Kidney (tissue), 14 donors: ENCODE data around the gene SOX6. TPM values are rescaled to one million over a fixed set of nuclear protein-coding genes. Genes with fewer than 3 reads are reported as not detected.

Experiments used
- DNase-seq, 5 donors: peaks; one replicate each; pipeline ENCODE4 v3.0.0-alpha.2; 2013 to 2020
- FAIRE-seq: peaks from 2 replicates; lab custom pipeline; 2012; peaks lifted over from hg19 to GRCh38; lab: Jason Lieb, UNC
- H3K27ac ChIP-seq, 2 donors: one replicate each; pipeline ENCODE4 v1.7.0; 2013; ENCODE audit warnings: low read depth in 2 of 2, low read length in 2 of 2, inconsistent platforms in 1 of 2
- H3K27me3 ChIP-seq: one replicate; pipeline ENCODE4 v1.7.1; 2013; ENCODE audit warnings: low read length, inconsistent platforms; ENCODE audit not compliant: control insufficient read depth, insufficient read depth
- H3K36me3 ChIP-seq, 3 donors: one replicate each; pipeline versions ENCODE4 v1.7.0 to v1.7.1; 2013; ENCODE audit warnings: low read length in 3 of 3, control low read depth in 1 of 3, inconsistent platforms in 1 of 3; ENCODE audit not compliant: insufficient read depth in 3 of 3, control insufficient read depth in 2 of 3
- H3K4me1 ChIP-seq, 3 donors: one replicate each; pipeline versions ENCODE4 v1.7.0 to v1.7.1; 2013; ENCODE audit warnings: low read length in 3 of 3, inconsistent platforms in 1 of 3, low read depth in 1 of 3; ENCODE audit not compliant: control insufficient read depth in 2 of 3, insufficient read depth in 2 of 3
- H3K4me3 ChIP-seq, 3 donors: one replicate each; pipeline versions ENCODE4 v1.7.0 to v1.8.1; 2013; ENCODE audit warnings: low read length in 3 of 3, control low read depth in 1 of 3, inconsistent platforms in 1 of 3
- H3K9ac ChIP-seq, 3 donors: one replicate each; pipeline versions ENCODE4 v1.7.0 to v1.7.1; 2013; ENCODE audit warnings: low read length in 3 of 3, control low read depth in 1 of 3, inconsistent platforms in 1 of 3
- H3K9me3 ChIP-seq, 3 donors: one replicate each; pipeline versions ENCODE4 v1.7.0 to v1.7.1; 2013; ENCODE audit warnings: low read length in 3 of 3, control low read depth in 1 of 3, inconsistent platforms in 1 of 3; ENCODE audit not compliant: control insufficient read depth in 2 of 3, insufficient read depth in 1 of 3
- intact Hi-C: fragments of 100-400 bp; cut with DNase I; formaldehyde crosslinking; loops from one replicate; pipeline ENCODE4 v1.11.1; 2022
- polyA plus RNA-seq: library from polyadenylated mRNA; stranded (reverse); fragments of 350-450 nt; fragmentation: Illumina TruSeq; extraction: RNeasy Lipid Tissue Mini Kit (QIAGEN cat#74804); gene quantifications from one replicate; pipeline ENCODE4 v1.2.3, GENCODE V29; 2014; ENCODE audit warnings: low read depth, low replicate concordance; ENCODE audit not compliant: insufficient read depth
- total RNA-seq: library from RNA; stranded (reverse); fragmentation: NEBNext Ultra II Directional; extraction: Animal tissue kit (Norgen Biotek cat#: 25700); gene quantifications from one replicate; pipeline ENCODE4 v1.2.1, GENCODE V29; 2021
- TF ChIP-seq, protein P1 (sequence below): IDR thresholded peaks from 3 replicates; pipeline ENCODE4 v1.5.1; 2012; ENCODE audit warnings: mild to moderate bottlenecking, moderate library complexity, borderline replicate concordance; ENCODE audit not compliant: insufficient read depth; ENCODE audit errors: extremely low read depth
- donor health status: control.
- donor health status: control.
- donor health status: control.
- donor health status: control.
- donor health status: control.
- donor health status: DM: yes; HTN: yes; CAD: no.
- donor health status: Normal renal cell carcinoma (clear cell type).

SOX6 gene
- total and polyA plus RNA-seq, 2 donors from 2014 or later: 5.0 to 47.3 TPM

DNA sequence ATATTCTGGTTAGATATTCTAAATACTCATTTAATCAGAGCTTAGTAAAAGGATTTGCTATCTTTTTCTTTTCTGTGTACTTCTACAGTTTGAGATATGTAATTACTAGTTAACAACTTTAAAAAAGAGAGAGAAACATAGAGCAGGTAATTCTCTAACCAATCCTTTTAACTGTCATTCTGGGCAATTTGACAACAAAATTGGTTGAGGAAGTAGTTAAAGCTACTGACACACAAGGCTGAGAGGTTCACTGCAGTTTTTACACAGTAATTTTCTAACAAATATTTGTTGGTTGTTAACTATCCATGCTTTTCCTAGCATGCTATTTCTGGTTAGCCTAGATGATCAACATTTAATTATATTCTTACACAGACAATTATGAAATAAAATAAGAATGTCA, 3.6 kb downstream of the SOX6 start:
- FAIRE-seq (no peak), DNase-seq (no peak)
- H3K4me3 ChIP-seq: no peak overlapping the region
- H3K36me3 ChIP-seq: no peaks in the 10 kb centered on the region
- H3K27ac ChIP-seq: no peak overlapping the region
- H3K9me3 ChIP-seq: no peaks in the 10 kb centered on the region
- no peaks in the 10 kb centered on the region for H3K27me3 ChIP-seq
- TF ChIP-seq, protein P1, sequence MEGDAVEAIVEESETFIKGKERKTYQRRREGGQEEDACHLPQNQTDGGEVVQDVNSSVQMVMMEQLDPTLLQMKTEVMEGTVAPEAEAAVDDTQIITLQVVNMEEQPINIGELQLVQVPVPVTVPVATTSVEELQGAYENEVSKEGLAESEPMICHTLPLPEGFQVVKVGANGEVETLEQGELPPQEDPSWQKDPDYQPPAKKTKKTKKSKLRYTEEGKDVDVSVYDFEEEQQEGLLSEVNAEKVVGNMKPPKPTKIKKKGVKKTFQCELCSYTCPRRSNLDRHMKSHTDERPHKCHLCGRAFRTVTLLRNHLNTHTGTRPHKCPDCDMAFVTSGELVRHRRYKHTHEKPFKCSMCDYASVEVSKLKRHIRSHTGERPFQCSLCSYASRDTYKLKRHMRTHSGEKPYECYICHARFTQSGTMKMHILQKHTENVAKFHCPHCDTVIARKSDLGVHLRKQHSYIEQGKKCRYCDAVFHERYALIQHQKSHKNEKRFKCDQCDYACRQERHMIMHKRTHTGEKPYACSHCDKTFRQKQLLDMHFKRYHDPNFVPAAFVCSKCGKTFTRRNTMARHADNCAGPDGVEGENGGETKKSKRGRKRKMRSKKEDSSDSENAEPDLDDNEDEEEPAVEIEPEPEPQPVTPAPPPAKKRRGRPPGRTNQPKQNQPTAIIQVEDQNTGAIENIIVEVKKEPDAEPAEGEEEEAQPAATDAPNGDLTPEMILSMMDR: no peak
- intact Hi-C loops: no loop called here
- no peak overlapping the region for H3K9ac ChIP-seq
- no peaks in the 10 kb centered on the region for H3K4me1 ChIP-seq

DNA sequence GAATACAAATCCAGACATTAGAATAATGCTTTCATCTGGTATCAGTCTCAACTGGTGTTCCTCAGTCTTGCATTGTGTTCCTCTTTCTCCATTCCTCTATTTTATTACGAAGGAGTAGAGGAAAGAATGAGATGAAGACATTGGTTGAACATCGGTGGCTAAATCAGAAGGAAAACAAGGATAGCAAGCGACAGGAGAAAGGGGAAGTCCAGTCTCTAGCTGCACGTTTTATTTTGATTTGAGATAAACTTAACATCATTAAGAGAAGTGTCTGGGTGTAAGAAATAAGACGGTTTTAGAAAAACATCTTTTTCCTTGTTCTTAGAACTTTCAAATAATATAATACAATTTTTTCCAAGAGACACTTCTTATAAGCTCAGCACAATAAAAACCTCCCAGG, 6.2 kb downstream of the SOX6 start:
- DNase-seq (no peak), FAIRE-seq (no peak)
- Histone ChIP-seq H3K4me1 (peaks cover 0 to 8% (median 0%) of the 10 kb centered on the region in 3 donors), H3K27ac (no peak overlapping the region), H3K9ac (no peak overlapping the region), H3K9me3 (no peaks in the 10 kb centered on the region), H3K36me3 (no peaks in the 10 kb centered on the region), H3K27me3 (no peaks in the 10 kb centered on the region), H3K4me3 (no peak overlapping the region)
- TF ChIP-seq, protein P1: no peak
- intact Hi-C loops: no loop called here

DNA sequence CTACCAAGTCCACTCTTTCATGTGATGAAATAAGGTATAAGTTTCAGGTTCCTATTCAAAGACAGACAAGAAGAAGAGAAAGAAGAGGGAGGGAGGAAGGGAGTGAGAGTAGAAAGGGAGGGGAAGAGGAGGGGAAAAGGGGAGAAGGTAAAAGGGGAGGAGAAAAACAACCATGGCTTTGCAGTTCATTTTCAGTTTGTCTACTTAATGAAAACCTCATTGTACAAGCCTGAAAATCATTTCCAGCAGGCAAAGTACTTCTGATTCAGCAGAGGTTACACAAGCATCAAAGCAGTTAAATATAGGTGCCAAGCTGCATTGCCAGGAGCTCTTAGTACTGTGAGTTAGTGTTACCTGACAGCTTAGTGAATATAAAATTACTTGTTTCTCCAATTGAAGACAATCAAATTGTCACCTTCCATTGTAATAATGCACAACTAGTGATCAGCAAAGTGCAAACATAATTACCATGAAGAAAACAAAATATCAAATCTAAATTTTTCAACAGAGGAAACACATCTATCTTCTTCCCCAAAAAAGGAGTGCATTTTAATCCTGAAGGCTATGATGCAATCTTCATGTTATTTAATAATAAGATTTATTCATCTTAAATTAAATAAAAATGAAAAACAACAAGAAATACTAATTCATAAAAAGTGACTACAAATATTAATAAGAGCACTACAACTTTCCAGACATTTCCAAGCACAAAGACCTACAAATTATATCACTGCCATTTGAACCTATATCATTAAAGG, 8.2 kb downstream of the SOX6 start:
- no peak overlapping the region for H3K27ac ChIP-seq
- no peaks in the 10 kb centered on the region for H3K9me3 ChIP-seq
- DNase-seq: peak in 1 of 5 donors; percentile 21
- no peak overlapping the region for H3K9ac ChIP-seq
- peaks cover 0 to 9% (median 0%) of the 10 kb centered on the region in 3 donors for H3K4me1 ChIP-seq
- intact Hi-C loops: no loop called here
- H3K36me3 ChIP-seq: no peaks in the 10 kb centered on the region
- TF ChIP-seq, protein P1: no peak
- no peak overlapping the region for H3K4me3 ChIP-seq
- H3K27me3 ChIP-seq: no peaks in the 10 kb centered on the region
- peak; percentile 54 for FAIRE-seq

DNA sequence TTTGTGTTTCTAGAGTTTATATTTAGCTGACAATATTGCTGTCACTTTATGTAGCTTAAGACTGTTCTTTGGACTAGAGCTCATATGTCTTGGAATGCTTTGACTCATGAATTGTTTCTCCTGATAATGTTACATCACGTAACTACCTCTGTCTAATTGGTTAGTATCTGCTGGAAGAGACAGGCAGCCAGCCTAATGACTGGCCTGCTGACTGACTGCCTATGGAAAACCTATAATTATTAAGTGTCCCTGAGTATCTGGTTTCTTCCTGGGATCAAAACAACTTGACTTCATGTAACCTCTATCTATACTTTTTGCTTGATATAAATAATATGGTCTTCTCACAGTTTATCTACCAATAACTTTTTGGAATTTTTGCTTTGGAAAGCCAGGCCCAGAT, 9.4 kb downstream of the SOX6 start:
- Histone ChIP-seq H3K9me3 (no peaks in the 10 kb centered on the region), H3K4me3 (no peak overlapping the region), H3K27me3 (no peaks in the 10 kb centered on the region), H3K27ac (no peak overlapping the region), H3K36me3 (no peaks in the 10 kb centered on the region), H3K9ac (no peak overlapping the region), H3K4me1 (peaks cover 0 to 9% (median 0%) of the 10 kb centered on the region in 3 donors)
- TF ChIP-seq, protein P1: no peak
- intact Hi-C loops: no loop called here
- DNase-seq (peak in 2 of 5 donors; percentile 27 to 36), FAIRE-seq (no peak)
